ENCODE data around the gene RANGAP1. TPM values are rescaled to one million over a fixed set of nuclear protein-coding genes. Genes with fewer than 3 reads are reported as not detected.

Gene RANGAP1
- total RNA-seq, 4 donors from 2014 or later = 112 to 120 (median 114) TPM

- WGBS = 95% methylated on average over 7 of the region's 7 CpGs
- TF ChIP-seq POLR2A (IDR thresholded peaks at IDR 0.05) (no peak), POLR2AphosphoS5 (IDR thresholded peaks at IDR 0.05) (no peak), CTCF (IDR thresholded peaks at IDR 0.05) (no peak), EP300 (IDR thresholded peaks at IDR 0.05) (no peak)
- Histone ChIP-seq H3K4me1 (no peaks in the 10 kb centered on the region), H3K36me3 (peaks cover 95% of the 10 kb centered on the region), H3K27ac (no peak overlapping the region), H3K27me3 (no peaks in the 10 kb centered on the region), H3K4me3 (no peak overlapping the region), H3K9me3 (no peaks in the 10 kb centered on the region)
- DNase-seq (ENCODE audit: low spot score in 2 of 2) = no peak
Observed at GRCh38 chr22:41330169-41330568, 44.2 kb upstream of the RANGAP1 start.

- WGBS = 95% methylated on average over 11 of the region's 16 CpGs
- H3K9me3 ChIP-seq = no peaks in the 10 kb centered on the region
- no peak for DNase-seq (ENCODE audit: low spot score in 2 of 2)
- TF ChIP-seq POLR2A (IDR thresholded peaks at IDR 0.05) (no peak), EP300 (IDR thresholded peaks at IDR 0.05) (no peak), CTCF (IDR thresholded peaks at IDR 0.05) (no peak), POLR2AphosphoS5 (IDR thresholded peaks at IDR 0.05) (no peak)
- no peaks in the 10 kb centered on the region for H3K4me1 ChIP-seq
- H3K4me3 ChIP-seq = no peak overlapping the region
- H3K36me3 ChIP-seq = peaks cover 95% of the 10 kb centered on the region
- H3K27me3 ChIP-seq = no peaks in the 10 kb centered on the region
- H3K27ac ChIP-seq = no peak overlapping the region
Observed at GRCh38 chr22:41327124-41327523, 41.1 kb upstream of the RANGAP1 start.

GRCh38 chr22:41324821-41325528 is 39.0 kb upstream of the RANGAP1 start:
- TF ChIP-seq POLR2AphosphoS5 (IDR thresholded peaks at IDR 0.05) (no peak), POLR2A (IDR thresholded peaks at IDR 0.05) (no peak), CTCF (IDR thresholded peaks at IDR 0.05) (no peak), EP300 (IDR thresholded peaks at IDR 0.05) (no peak)
- DNase-seq (ENCODE audit: low spot score in 2 of 2) = no peak
- WGBS = 93% methylated on average over 5 of the region's 5 CpGs
- Histone ChIP-seq H3K9me3 (no peaks in the 10 kb centered on the region), H3K27ac (no peak overlapping the region), H3K4me1 (no peaks in the 10 kb centered on the region), H3K4me3 (no peak overlapping the region), H3K36me3 (peaks cover 81% of the 10 kb centered on the region), H3K27me3 (no peaks in the 10 kb centered on the region)

DNA sequence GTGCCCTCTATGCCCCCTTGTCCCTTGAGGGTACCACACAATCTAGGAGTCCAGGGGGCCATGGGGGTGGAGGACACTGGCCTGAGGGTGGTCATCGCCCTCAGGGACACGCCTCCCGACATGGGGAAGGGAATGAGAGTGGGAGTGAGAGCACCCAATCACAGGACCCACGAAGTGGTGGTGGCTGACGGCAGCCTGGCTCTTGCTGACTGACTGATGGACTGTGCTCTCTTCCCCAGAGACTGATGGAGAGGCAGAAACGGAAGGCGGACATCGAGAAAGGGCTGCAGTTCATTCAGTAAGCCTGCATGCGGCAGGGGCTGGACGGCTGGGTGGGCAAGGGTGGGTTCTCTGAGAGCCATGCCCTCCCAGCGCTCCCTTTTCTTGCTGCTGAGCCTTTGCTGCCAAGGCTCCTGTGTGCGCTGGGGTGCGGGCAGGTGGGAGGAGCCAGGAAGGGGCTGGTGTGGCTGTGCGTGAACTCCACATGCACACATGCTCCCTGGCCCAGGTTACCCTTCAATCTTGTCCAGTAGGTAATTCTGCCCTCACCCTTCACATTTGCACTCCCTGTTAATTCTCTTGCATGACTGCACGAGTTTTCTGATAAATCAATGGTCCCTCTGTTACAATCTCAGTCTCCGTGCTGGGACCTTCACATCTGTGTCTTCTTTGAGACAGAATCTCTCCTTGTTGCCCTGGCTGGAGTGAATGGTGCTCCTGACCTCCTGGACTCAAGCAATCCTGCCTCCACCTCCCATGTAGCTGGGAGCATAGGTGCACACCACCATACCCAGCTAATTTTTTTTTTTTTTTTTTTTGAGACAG is 34.6 kb upstream of the RANGAP1 start:
- TF ChIP-seq EP300 (IDR thresholded peaks at IDR 0.05) = no peak
- no peak for TF ChIP-seq POLR2A (IDR thresholded peaks at IDR 0.05)
- TF ChIP-seq POLR2AphosphoS5 (IDR thresholded peaks at IDR 0.05) = no peak
- TF ChIP-seq CTCF (IDR thresholded peaks at IDR 0.05) = no peak
- 88% methylated on average over 16 of the region's 16 CpGs for WGBS
- no peaks in the 10 kb centered on the region for H3K9me3 ChIP-seq
- no peak overlapping the region for H3K27ac ChIP-seq
- H3K4me1 ChIP-seq = no peaks in the 10 kb centered on the region
- H3K4me3 ChIP-seq = no peak overlapping the region
- H3K36me3 ChIP-seq = peaks cover 42% of the 10 kb centered on the region
- no peak for DNase-seq (ENCODE audit: low spot score in 2 of 2)
- no peaks in the 10 kb centered on the region for H3K27me3 ChIP-seq

- Histone ChIP-seq H3K4me3 (no peak overlapping the region), H3K9me3 (no peaks in the 10 kb centered on the region), H3K4me1 (no peaks in the 10 kb centered on the region), H3K27me3 (no peaks in the 10 kb centered on the region), H3K36me3 (no peaks in the 10 kb centered on the region), H3K27ac (no peak overlapping the region)
- TF ChIP-seq EP300 (IDR thresholded peaks at IDR 0.05) = no peak
- TF ChIP-seq POLR2AphosphoS5 (IDR thresholded peaks at IDR 0.05) = no peak
- no peak for TF ChIP-seq POLR2A (IDR thresholded peaks at IDR 0.05)
- no peak for TF ChIP-seq CTCF (IDR thresholded peaks at IDR 0.05)
- WGBS = 87% methylated on average over 1 of the region's 1 CpG
- DNase-seq (ENCODE audit: low spot score in 2 of 2) = no peak
Observed at GRCh38 chr22:41315586-41315985, 29.6 kb upstream of the RANGAP1 start.
